COLO668 (cell line): Measurements from ENCODE around the gene RPS24.
A peak's percentile ranks its signal among the peaks of the same experiment; 100 is the strongest.

ENCODE experiments used
- DNase-seq: peaks from one replicate; lab custom pipeline; 2025; ENCODE audit not compliant: unreplicated experiment; lab: John Stamatoyannopoulos, UW

The RPS24 gene

GRCh38 chr10:78025685-78026364 is 7.8 kb upstream of the RPS24 start:
- DNase-seq = no peak

GRCh38 chr10:78028438-78029268 is 5.0 kb upstream of the RPS24 start:
- no peak for DNase-seq

DNA sequence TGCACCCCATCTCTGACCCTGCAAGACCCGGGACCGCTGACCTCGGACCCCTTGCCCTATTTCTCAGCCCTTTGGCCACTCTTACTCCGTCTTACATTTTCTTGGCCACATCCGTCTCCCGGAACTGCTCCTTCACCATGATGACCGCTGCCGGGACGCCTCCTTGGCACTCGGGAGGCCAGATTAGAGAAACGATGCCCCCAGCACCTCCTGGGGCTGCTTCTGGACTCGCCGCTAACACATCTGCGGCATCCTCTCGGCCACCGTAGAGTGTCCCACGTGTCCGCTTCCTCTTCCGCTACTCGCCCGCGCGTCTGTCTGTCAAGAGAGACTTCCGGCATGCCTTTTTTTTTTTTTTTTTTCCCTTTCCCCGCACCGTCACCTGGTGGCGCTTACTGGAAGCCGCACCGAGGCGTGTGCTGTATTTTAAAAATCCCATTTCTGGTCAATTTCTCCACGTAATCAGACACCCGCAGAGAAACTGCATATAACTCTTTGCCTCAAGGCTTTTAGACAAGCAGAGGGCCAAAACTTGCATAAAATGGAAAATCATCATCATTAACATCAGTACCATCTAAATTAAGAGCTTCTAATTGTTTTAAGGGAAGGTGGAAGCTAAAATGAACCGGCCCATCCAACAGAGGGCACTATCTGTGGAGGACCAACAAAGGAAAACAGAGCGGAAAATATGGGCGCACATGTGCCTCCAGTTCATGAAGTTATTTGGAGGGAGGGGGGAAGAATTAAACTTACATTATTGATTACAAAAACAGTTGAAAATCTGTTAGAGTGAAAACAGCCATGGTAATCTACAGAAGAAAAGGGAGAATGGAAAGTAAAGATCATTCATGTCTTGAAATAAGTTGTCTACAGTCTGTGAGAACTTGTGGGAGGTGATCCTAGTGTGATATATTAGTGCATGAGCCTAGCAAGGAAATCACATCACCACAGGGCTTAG is 4.1 kb upstream of the RPS24 start, which contains the start of gene POLR3A:
TSS of gene POLR3A (minus strand) at position 247 of the 958 bp plus-strand sequence. CDS start at position 139, 108 bp downstream.
- DNase-seq = peak; percentile 92

- DNase-seq = no peak
These were observed 351 bp upstream of the RPS24 start for GRCh38 chr10:78033387-78033636.

DNA sequence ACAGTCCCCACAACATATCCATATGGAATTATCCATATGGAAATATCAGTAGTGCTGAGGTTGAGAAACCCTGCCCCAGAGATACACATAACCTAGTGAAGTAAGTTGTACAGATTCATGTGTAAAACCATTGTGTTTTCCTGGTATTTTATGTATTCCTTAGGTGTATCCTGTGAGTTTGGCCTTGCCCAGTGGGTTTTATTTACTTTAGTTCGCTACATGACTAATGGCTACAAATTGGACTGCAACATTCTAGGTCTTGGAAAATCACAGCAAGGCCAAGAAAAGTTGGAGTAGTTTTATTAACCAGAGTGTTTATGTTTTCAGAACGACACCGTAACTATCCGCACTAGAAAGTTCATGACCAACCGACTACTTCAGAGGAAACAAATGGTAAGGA is 1.4 kb downstream of the RPS24 start:
- DNase-seq = no peak

DNA sequence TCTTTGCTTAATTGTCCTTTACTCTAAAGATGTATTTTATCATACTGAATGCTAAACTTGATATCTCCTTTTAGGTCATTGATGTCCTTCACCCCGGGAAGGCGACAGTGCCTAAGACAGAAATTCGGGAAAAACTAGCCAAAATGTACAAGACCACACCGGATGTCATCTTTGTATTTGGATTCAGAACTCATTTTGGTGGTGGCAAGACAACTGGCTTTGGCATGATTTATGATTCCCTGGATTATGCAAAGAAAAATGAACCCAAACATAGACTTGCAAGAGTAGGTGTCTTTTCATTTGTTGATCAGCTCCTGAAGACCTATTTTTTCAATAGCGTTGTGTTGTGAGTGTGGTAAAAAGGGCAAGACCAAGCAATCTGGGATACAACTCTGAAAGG is 1.8 kb downstream of the RPS24 start:
- no peak for DNase-seq

DNA sequence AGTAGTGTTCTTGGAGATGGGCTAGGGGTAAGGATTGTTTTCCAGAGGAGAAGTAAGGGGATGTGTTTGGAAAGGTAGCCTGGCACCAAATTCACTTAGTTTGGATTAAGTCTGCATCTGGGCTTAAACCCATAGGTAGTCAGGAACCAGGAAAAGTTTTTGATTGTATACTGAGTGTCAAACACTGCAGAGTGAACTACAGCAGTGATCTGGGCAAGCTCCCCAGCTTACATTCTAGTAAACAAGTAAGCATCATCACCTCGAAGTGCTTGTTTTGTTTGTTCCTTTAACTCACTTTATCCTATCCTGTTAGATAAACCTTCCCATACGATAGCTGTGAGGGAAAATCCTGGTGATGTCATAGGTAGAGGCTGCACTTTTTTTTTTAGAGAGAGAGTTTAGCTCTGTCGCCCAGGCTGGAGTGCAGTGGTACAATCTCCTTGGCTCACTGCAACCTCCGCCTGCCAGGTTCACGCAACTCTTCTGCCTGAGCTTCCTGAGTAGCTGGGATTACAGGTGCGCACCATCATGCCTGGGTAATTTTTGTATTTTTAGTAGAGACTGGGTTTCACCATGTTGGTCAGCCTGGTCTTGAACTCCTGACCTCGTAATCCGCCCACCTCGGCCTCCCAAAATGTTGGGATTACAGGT is 2.4 kb downstream of the RPS24 start:
- no peak for DNase-seq

GRCh38 chr10:78038105-78038504 is 4.4 kb downstream of the RPS24 start:
- DNase-seq = no peak

DNA sequence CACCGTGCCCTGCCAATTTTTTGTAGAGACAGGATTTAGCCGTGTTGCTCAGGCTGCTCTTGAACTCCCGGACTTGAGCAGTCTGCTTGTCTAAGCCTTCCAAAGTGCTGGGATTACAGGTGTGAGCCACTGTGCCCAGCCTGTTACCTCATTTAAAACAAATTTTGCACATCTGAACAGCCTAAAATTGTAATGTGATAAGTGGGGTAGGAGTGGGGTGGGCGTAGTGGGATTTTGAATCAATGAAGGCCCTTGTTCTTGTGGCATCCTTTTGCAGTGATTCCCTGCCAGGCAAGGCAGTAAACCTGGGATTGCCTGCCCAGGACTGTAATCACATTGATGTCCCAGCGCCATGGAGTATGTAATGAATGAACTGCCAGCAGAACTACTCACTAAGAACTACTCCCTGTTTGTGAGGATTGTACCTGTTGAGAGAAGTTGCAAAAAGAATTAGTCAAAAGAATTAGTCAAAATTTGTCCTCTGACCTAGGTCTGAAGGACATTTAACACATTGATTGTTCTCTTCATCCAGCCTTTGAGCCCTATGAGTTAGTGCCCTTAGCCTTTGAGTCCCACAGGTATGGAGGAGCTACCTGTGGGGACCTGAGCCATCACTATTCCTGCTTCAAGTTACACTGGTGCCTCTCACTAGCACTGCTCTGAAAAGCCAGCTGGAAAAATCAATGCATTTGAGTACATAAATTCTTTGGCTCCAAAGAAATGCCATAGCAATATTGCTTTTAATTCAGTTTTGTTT is 5.3 kb downstream of the RPS24 start:
- no peak for DNase-seq

GRCh38 chr10:78039743-78040142 is 6.1 kb downstream of the RPS24 start:
- no peak for DNase-seq

- no peak for DNase-seq
These were observed 7.8 kb downstream of the RPS24 start for GRCh38 chr10:78041170-78042057.

DNA sequence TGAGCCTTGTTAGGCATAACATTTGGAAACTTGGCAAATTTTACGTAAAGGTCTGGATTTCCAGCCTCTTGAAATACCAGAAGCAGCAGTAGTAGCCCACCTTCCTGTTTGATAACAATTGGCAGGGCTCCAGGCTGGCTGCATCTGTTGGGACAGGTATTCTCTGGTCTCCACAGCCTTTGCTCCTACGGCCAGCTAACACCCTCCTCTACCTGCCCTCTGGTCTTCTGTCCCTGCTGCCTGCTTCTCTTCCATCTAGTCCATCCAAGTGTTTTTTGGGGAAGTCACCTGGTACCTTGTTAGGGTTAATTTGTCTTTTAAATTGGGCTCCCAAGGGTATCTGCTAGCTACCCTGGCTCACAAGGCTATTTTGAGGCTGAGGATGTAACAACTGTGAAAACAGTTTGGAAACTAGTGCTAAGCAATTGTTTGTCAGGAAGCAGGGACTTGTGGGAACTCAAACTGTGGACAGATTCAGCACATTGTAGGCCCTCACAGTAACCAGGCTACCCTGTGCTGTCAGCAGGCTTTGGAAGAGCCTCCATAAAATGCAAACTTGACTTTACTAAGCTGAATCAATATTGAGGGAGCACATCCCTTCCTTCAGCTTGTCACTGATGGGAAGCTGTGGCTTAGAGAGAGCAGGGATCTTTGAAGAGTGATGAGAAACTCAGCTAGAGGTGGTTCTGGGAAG is 8.5 kb downstream of the RPS24 start:
- no peak for DNase-seq

GRCh38 chr10:78042752-78043104 is 9.1 kb downstream of the RPS24 start:
- no peak for DNase-seq

DNA sequence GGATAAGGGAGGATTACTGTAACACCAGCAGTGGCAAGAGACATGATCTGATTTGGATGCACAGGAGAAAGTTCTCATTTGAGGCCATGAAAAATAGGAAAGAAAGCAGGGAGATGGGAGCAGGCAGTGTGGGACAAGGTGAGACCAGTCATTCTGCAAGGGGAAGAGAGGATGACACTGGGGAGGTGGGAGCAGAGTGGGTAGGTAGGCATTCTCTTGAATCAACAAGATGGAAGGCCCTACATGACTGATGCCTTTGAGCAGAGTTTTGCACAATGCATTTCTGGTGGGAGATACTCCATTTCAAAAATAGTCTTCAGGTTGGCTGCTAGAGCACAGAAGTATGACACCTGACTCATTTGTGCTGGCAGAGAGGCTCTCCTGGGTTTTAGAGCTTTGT is 10.5 kb downstream of the RPS24 start:
- DNase-seq = no peak

DNA sequence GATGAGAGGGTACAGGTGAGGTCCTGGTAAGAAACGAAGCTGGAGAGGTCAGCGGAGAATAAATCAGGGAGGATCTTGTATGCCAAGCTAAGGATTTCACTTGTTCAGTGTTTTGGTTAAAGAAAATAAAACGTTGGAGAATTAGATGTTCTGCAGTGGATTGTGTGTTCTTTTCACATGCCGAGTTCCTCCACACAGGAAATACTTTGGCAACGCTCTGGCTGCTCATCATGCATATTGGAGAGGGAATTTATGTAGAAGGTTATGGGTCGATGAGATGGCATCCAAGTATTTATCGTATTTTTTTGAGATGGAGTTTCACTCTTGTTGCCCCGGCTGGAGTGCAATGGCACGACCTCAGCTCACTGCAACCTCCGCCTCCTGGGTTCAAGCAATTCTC is 11.0 kb downstream of the RPS24 start:
- no peak for DNase-seq

- DNase-seq = no peak
These were observed 11.6 kb downstream of the RPS24 start for GRCh38 chr10:78045237-78045636.

GRCh38 chr10:78045856-78046255 is 12.2 kb downstream of the RPS24 start:
- DNase-seq = no peak

DNA sequence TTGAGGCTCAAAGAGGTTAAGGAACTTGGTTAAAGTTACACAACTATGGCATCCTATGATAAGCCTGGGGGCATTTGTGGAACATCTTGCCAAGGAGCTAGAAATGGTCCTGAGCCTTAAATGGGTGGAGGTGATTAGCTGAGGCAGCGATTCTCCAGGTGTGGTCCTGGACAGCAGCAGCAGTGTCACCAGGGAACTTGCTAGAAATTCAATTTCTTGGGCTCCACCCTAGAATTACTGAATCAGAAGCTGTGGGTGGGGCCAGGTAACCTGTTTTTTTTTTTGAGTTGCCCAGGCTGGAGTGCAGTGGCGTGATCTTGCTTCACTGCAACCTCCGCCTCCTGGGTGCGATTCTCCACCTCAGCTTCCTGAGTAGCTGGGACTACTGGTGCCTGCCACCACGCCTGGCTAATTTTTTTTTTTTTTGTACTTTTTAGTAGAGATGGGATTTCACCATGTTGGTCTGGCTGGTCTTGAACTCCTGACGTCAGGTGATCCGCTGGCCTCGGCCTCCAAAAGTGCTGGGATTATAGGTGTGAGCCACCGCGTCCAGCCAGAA is 13.1 kb downstream of the RPS24 start:
- DNase-seq = no peak
